ENCODE results near the gene ERN2.
"Not testable (repeated sequence)": the region's sequence is repeated elsewhere in the genome, so short reads cannot be mapped to it uniquely, and the experiment has no call there.

Gene ERN2

DNA sequence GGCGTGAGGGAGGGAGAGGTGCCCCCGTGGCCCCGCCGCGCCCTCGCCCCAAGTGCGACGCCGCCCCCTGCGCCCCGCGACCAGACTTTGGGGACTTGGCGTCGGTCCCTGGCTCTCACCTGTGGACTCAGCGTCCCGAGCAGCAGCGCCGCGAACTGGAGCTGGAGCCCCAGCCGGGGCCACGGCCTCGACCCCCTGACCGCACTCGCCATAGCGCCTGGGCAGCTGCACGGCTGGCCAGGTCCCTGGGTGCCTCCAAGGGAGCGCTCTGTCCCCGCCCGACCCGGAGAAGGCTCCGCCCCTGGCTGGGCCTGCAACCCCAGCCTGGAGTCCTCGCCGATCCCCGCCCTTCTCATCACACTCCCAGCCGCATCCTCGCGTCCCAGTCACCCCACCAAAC is at the start of gene ERN2:
ERN2 (minus strand) TSS at position 247 of the 400 bp plus-strand sequence; CDS start at position 212, 35 bp downstream.
- DNase-seq (ENCODE audit: low read depth in 2 of 2), result no peak

GRCh38 chr16:23757937-23758619 is 45.1 kb upstream of the ERN2 start:
- DNase-seq (ENCODE audit: low read depth in 2 of 2), result no peak

DNA sequence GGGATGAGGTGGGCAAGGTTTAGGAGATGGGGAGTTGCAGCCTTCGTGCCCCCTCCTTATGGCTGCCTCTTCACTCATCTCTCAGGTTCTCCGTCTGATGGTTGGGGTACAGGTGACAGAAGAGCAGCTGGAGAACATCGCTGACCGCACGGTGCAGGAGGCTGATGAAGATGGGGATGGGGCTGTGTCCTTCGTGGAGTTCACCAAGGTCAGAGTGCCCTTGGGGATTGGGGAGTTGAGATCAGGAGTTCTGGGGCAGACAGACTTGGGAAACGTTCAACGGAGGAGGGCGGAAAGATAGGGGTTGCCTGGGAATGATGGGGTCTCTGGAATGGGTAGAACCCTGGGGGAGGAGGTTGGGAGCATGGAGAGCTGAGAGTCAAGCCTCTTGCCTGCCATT is 44.1 kb upstream of the ERN2 start:
- no peak for DNase-seq (ENCODE audit: low read depth in 2 of 2)

GRCh38 chr16:23755484-23755809 is 42.4 kb upstream of the ERN2 start:
- DNase-seq (ENCODE audit: low read depth in 2 of 2), result no peak

DNA sequence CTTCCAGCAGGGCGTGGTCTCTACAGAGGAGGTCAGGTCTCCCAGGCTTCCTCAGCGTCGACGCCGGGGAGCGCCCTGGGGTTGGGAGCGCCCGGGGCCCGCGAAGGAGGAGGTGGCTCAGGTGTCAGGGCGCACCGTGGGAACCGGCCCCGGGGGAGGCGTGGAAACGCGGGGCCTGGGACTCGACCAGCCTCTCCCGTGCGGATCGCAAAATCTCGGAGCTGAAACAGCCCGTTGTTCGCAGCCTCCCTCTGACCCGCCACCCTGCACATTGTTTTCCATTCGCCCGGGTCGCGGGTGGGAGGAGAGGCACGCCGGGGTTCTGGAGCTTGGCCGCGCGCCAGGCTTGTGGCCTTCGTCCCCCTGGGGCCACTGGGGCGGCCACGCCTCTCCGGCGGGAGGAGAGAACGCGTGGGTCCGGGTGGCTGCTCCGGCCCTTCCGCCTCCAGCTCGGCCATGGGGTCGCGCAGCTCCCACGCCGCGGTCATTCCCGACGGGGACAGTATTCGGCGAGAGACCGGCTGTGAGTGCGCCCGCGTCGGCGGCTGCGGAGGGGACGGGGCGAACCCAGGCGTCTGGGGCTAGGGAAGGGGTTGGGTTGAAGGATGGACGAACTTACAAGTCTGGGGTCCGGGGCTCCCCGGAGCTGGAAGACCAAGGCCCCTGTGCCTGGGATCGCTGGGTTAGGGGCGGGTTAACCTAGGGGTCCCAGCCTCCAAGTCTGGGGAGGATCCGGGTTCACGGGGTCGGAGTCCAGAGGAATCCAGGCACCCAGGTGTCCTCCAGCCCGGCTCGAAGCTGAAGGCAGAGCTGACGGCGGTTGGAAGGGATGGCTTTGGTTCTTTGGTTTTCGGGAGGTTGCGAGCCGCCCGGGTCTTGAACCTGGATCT is 41.8 kb upstream of the ERN2 start, which contains the start of gene CHP2:
CHP2 (plus strand) TSS at position 433 of the 890 bp plus-strand sequence; CDS start at position 457, 24 bp downstream.
- no peak for DNase-seq (ENCODE audit: low read depth in 2 of 2)

DNA sequence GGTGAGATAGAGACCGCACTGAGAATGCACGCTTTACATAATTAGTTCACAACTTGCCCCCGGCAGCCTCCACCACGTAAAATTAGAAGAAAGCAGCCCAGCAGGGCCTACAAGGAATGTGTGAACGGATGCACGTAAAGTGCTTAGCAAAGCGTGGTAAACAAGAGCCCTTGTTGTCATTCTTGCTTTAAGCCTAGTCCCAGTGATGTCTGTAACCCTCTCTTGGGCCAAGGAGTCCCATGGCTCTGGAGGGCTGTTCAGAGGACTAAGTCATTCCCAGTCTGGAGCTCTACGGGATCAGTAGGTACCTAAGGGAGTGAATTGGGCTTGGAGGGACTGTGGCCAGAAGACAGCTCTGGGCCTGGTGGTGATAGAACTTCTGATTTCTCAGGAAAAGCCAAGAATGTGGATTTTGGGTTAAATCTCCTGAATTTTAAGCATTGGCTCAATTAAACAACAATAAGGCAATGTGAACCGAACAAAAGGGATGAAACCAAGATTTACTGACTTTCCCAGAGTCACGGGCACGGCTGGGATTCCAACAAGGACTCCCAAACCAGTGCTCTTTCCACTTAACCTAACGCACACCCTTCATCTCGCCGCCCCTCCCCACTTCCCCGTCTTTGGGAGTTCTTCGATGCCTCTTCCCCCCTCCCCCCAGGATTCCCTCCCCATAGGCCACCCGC is 41.0 kb upstream of the ERN2 start:
- DNase-seq (ENCODE audit: low read depth in 2 of 2), result no peak

DNA sequence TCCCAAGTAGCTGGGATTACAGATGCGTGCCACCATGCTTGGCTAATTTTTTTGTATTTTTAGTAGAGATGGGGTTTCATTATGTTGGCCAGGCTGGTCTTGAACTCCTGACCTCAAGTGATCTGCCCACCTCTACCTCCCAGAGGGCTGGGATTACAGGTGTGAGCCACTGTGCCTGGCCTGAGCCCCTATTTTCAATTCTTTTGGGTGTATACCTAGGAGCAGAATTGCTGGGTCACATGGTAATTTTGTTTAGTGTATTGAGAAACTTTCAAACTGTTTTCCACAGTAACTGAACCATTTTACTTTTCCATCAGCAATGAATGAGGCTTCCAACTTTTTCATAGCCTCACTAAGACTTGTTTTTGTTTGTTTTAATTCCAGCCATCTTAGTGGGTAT is 38.0 kb upstream of the ERN2 start:
- not testable (repeated sequence) for DNase-seq (ENCODE audit: low read depth in 2 of 2)

- DNase-seq (ENCODE audit: low read depth in 2 of 2), result no peak
Observed at GRCh38 chr16:23748630-23749029, 35.6 kb upstream of the ERN2 start.

DNA sequence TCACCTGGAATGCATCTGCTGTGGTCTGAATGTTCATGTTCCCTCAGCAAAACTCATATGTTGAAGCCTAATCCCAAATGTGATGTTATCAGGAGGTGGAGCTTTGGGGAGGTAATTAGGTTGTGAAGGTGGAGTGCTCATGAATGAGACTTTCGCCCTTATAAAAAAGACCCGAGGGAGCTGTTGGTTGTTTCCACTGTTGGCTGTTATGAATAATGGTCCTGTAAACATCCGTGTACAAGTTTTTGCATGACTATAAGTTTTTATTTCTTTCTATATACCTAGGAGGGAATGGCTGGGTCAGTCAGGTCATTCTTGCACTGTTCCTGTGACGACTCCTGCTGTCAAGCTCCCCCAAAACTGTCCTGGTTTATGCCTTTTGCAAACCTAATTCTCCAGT is 32.2 kb upstream of the ERN2 start:
- no peak for DNase-seq (ENCODE audit: low read depth in 2 of 2)

GRCh38 chr16:23742766-23743165 is 29.7 kb upstream of the ERN2 start:
- DNase-seq (ENCODE audit: low read depth in 2 of 2), result no peak

GRCh38 chr16:23741675-23742303 is 28.8 kb upstream of the ERN2 start:
- no peak for DNase-seq (ENCODE audit: low read depth in 2 of 2)

- DNase-seq (ENCODE audit: low read depth in 2 of 2), result no peak
Observed at GRCh38 chr16:23739516-23739915, 26.5 kb upstream of the ERN2 start.

GRCh38 chr16:23737423-23738028 is 24.5 kb upstream of the ERN2 start:
- DNase-seq (ENCODE audit: low read depth in 2 of 2), result not testable (repeated sequence)

- DNase-seq (ENCODE audit: low read depth in 2 of 2), result no peak
Observed at GRCh38 chr16:23734176-23734893, 21.3 kb upstream of the ERN2 start.

GRCh38 chr16:23729503-23730424 is 16.7 kb upstream of the ERN2 start:
- no peak for DNase-seq (ENCODE audit: low read depth in 2 of 2)

DNA sequence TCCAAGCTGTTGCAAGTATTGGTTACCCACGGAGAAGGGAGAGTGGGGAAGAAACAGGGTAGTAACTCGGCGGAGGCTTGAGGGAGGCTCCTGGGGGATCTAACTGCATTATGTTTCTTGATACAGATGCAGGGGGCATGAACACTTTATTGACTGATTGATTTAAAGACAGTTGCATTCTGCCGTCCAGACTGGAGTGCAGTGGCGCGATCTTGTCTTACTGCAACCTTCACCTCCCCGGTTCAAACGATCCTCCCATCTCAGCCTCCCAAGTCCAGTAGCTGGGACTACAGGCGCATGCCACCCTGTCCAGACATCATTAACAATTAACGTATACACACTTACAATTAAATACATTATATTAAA is 15.1 kb upstream of the ERN2 start:
- no peak for DNase-seq (ENCODE audit: low read depth in 2 of 2)

DNA sequence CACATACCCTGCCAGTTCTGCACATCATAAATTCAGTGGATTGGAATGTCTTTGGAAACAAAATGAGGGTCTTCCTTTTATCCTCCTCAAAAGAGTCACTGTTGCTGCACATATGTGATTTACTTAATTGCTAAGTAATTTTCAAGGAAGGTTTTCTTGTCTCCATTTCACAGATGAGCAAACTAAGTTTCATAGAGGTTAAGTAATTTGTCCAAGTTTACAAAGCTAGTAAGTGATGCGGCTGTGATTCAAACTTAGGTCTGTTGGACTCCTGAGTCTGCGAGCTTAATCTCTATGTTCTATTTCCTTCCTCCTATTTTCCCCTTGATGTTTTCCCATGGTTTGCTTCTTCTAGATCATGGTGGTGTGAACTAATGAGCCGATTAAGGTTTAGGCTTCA is 13.7 kb upstream of the ERN2 start:
- no peak for DNase-seq (ENCODE audit: low read depth in 2 of 2)

DNA sequence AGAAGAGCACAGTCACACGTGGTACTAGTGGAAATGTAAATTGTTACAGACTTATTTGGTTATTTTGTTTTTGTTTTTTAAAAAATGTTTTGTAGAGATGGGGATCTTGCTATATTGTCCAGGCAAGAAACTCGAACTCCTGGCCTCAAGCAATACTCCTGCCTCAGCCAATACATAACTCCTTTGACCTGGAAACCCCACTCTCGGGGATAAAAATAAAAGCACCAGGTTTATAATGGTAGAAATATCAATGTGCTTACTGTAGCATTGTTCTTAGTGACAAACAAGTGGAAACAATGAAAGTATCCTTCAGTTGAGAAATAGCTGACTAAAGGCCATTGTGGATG is 11.7 kb upstream of the ERN2 start:
- DNase-seq (ENCODE audit: low read depth in 2 of 2), result no peak

- DNase-seq (ENCODE audit: low read depth in 2 of 2), result no peak
Observed at GRCh38 chr16:23724096-23724784, 11.2 kb upstream of the ERN2 start.

Data from stimulated activated CD8-positive, alpha-beta memory T cell treated with anti-CD3 and anti-CD28 coated beads, Interleukin-7, amount 100 ng/mL, for 4 hours (primary cell).